Fibroblast of skin of left quadriceps (primary cell): ENCODE results near the gene STYXL1.

Experiments used
- DNase-seq, 2 experiments: peaks; one replicate each; pipeline ENCODE4 v3.0.0-alpha.2; 2013; ENCODE audit warnings: low read depth in 2 of 2

STYXL1 gene

GRCh38 chr7:75993689-75994387 lies 54.0 kb downstream of the STYXL1 start:
- DNase-seq: no peak

GRCh38 chr7:75992083-75992755 lies 55.6 kb downstream of the STYXL1 start:
- DNase-seq: no peak

GRCh38 chr7:75991531-75992082 lies 56.2 kb downstream of the STYXL1 start:
- DNase-seq: no peak

GRCh38 chr7:75989500-75990388 lies 58.1 kb downstream of the STYXL1 start:
- no peak for DNase-seq

GRCh38 chr7:75988568-75989499 lies 59.0 kb downstream of the STYXL1 start:
- DNase-seq: no peak

GRCh38 chr7:75987805-75988567 lies 59.8 kb downstream of the STYXL1 start:
- no peak for DNase-seq

- no peak for DNase-seq
Observed at GRCh38 chr7:75987026-75987804, 60.6 kb downstream of the STYXL1 start.

- DNase-seq: no peak
Observed at GRCh38 chr7:75986147-75986781, 61.5 kb downstream of the STYXL1 start.

- DNase-seq: no peak
Observed at GRCh38 chr7:75985518-75986146, 62.2 kb downstream of the STYXL1 start.

GRCh38 chr7:75985009-75985517 lies 62.7 kb downstream of the STYXL1 start:
- no peak for DNase-seq

GRCh38 chr7:75984130-75985008 lies 63.4 kb downstream of the STYXL1 start:
- DNase-seq: no peak

GRCh38 chr7:75983471-75984129 lies 64.2 kb downstream of the STYXL1 start:
- no peak for DNase-seq

- no peak for DNase-seq
Observed at GRCh38 chr7:75982306-75983064, 65.3 kb downstream of the STYXL1 start.

GRCh38 chr7:75981453-75982305 lies 66.1 kb downstream of the STYXL1 start:
- DNase-seq: no peak

- no peak for DNase-seq
Observed at GRCh38 chr7:75981203-75981452, 66.7 kb downstream of the STYXL1 start.
